Upper lobe of left lung (tissue), 6 donors: Measurements from ENCODE around the gene VPS37D. TPM values are rescaled to one million over a fixed set of nuclear protein-coding genes. Genes with fewer than 3 reads are reported as not detected.

Experiments
- ATAC-seq, 2 donors: fragments of 200-7000 bp; cut with Tn5 transposase; one replicate each; pipeline ENCODE4 v1.9.1; 2022; ENCODE audit warnings: mild to moderate bottlenecking in 2 of 2, moderate library complexity in 2 of 2; ENCODE audit not compliant: low FRiP score in 2 of 2
- DNase-seq, 2 donors: peaks; one replicate each; pipeline ENCODE4 v3.0.0-alpha.2; 2019 to 2020
- H3K27ac ChIP-seq, 4 donors: fragments of 200-600 bp; sonication (generic); one replicate each; pipeline ENCODE4 v1.5.1; 2016 to 2019
- H3K27me3 ChIP-seq, 4 donors: fragments of 200-600 bp; sonication (generic); one replicate each; pipeline ENCODE4 v1.5.1; 2017 to 2019
- H3K36me3 ChIP-seq, 4 donors: fragments of 200-600 bp; sonication (generic); one replicate each; pipeline ENCODE4 v1.5.1; 2016 to 2019
- H3K4me1 ChIP-seq, 4 donors: fragments of 200-600 bp; sonication (generic); one replicate each; pipeline ENCODE4 v1.5.1; 2018 to 2019
- H3K4me3 ChIP-seq, 4 donors: fragments of 200-600 bp; sonication (generic); one replicate each; pipeline ENCODE4 v1.5.1; 2017 to 2019; ENCODE audit warnings: mild to moderate bottlenecking in 2 of 4, moderate library complexity in 1 of 4
- H3K9me3 ChIP-seq, 4 donors: fragments of 200-600 bp; sonication (generic); one replicate each; pipeline ENCODE4 v1.5.1; 2018 to 2019
- CTCF ChIP-seq, 6 experiments: fragments of 450-650 bp in 4 of 6; fragments of 200-600 bp in 2 of 6; sonication (generic) in 2 of 6; IDR thresholded peaks; one replicate each; pipeline ENCODE4 v1.5.1; 2016 to 2019; ENCODE audit warnings: antibody characterized with exemption in 6 of 6
- EP300 ChIP-seq, 4 donors: sonication (generic); formaldehyde crosslinking; IDR thresholded peaks; one replicate each; pipeline ENCODE4 v1.5.1; 2017; ENCODE audit warnings: antibody characterized with exemption in 4 of 4, control low read depth in 2 of 4
- POLR2A ChIP-seq, 4 donors: fragments of 450-650 bp; IDR thresholded peaks; one replicate each; pipeline ENCODE4 v1.5.1; 2016 to 2017; ENCODE audit warnings: antibody characterized with exemption in 4 of 4, mild to moderate bottlenecking in 2 of 4
- POLR2AphosphoS5 ChIP-seq, 2 donors: sonication (generic); formaldehyde crosslinking; IDR thresholded peaks; one replicate each; pipeline ENCODE4 v1.5.1; 2017; ENCODE audit warnings: antibody characterized with exemption in 2 of 2
- WGBS, 2 donors: methylation state at CpG; one replicate each; pipeline ENCODE4 v1.1.5; 2017 to 2018; 5-methylcytosine and 5-hydroxymethylcytosine counted together
- total RNA-seq, 6 donors: library from RNA; depleted of rRNA in 4 of 6; stranded (reverse); fragments of >200 nt in 4 of 6; gene quantifications; one replicate each; pipeline versions ENCODE4 v1.1.0 to v1.2.1, GENCODE V29; 2016 to 2021
- donor health status: DM: no; HTN: no; CAD: no; lungs with moderate emphysema.
- donor health status: DM: no; HTN: yes; CAD: no; lungs with severe emphysema.

Gene VPS37D
- total RNA-seq, 6 donors from 2014 or later = 1.0 to 4.3 (median 1.5) TPM

- H3K4me1 ChIP-seq = peaks cover 15 to 24% (median 21%) of the 10 kb centered on the region in 4 donors
- H3K4me3 ChIP-seq = peak overlapping the region in 3 of 4 donors; percentile 49 to 65 (median 63)
- H3K36me3 ChIP-seq = no peaks in the 10 kb centered on the region
- H3K9me3 ChIP-seq = no peaks in the 10 kb centered on the region
- H3K27ac ChIP-seq = peak overlapping the region in 1 of 4 donors; percentile 39
- no peak for TF ChIP-seq CTCF (IDR thresholded peaks at IDR 0.05)
- TF ChIP-seq EP300 (IDR thresholded peaks at IDR 0.05) = no peak
- no peak for TF ChIP-seq POLR2AphosphoS5 (IDR thresholded peaks at IDR 0.05)
- no peak for TF ChIP-seq POLR2A (IDR thresholded peaks at IDR 0.05)
- WGBS, 2 donors = 4 to 7% methylated on average over 25 to 40 of the region's 58 CpGs
- ATAC-seq (peak in 1 of 2 donors; percentile 56), DNase-seq (peak; percentile 67 to 82)
- peaks cover 0 to 28% (median 16%) of the 10 kb centered on the region in 4 donors for H3K27me3 ChIP-seq
These were observed 44.5 kb upstream of the VPS37D start for GRCh38 chr7:73622909-73623797.

GRCh38 chr7:73623798-73624668 is 43.6 kb upstream of the VPS37D start, which contains the start of gene MLXIPL:
Gene MLXIPL, minus strand, starts transcription at chr7:73624522. Its CDS starts 30 bp downstream, at chr7:73624492.
- peak; percentile 90 to 95 for DNase-seq
- TF ChIP-seq EP300 (IDR thresholded peaks at IDR 0.05) = no peak
- peak in 1 of 6 experiments; percentile 6 for TF ChIP-seq CTCF (IDR thresholded peaks at IDR 0.05)
- TF ChIP-seq POLR2A (IDR thresholded peaks at IDR 0.05) = peak in 2 of 4 donors; percentile 49 to 74
- TF ChIP-seq POLR2AphosphoS5 (IDR thresholded peaks at IDR 0.05) = peak in 1 of 2 donors; percentile 56
- Histone ChIP-seq H3K27ac (peak within 1 kb of the TSS in 3 of 4 donors; percentile 21 to 39 (median 35)), H3K4me1 (peaks cover 15 to 24% (median 21%) of the 10 kb centered on the region in 4 donors), H3K9me3 (no peaks in the 10 kb centered on the region), H3K27me3 (peaks cover 0 to 28% (median 16%) of the 10 kb centered on the region in 4 donors), H3K36me3 (no peaks in the 10 kb centered on the region), H3K4me3 (peak within 1 kb of the TSS; percentile 8 to 65 (median 56))
- 4 to 9% methylated on average over 26 to 28 of the region's 80 CpGs for WGBS, 2 donors
- ATAC-seq = peak; percentile 89 to 93

GRCh38 chr7:73624669-73625001 is 43.0 kb upstream of the VPS37D start:
- Histone ChIP-seq H3K36me3 (no peaks in the 10 kb centered on the region), H3K27me3 (peaks cover 0 to 28% (median 16%) of the 10 kb centered on the region in 4 donors), H3K4me1 (peaks cover 15 to 24% (median 21%) of the 10 kb centered on the region in 4 donors), H3K27ac (no peak overlapping the region), H3K9me3 (no peaks in the 10 kb centered on the region), H3K4me3 (peak overlapping the region in 3 of 4 donors; percentile 49 to 65 (median 63))
- DNase-seq (no peak), ATAC-seq (no peak)
- WGBS, 2 donors = 51 to 59% methylated on average over 7 to 8 of the region's 9 CpGs
- no peak for TF ChIP-seq POLR2A (IDR thresholded peaks at IDR 0.05)
- no peak for TF ChIP-seq EP300 (IDR thresholded peaks at IDR 0.05)
- TF ChIP-seq POLR2AphosphoS5 (IDR thresholded peaks at IDR 0.05) = no peak
- TF ChIP-seq CTCF (IDR thresholded peaks at IDR 0.05) = no peak

GRCh38 chr7:73625276-73625675 is 42.4 kb upstream of the VPS37D start:
- WGBS, 2 donors = 87 to 93% methylated on average over 11 of the region's 11 CpGs
- DNase-seq (no peak), ATAC-seq (no peak)
- Histone ChIP-seq H3K27ac (no peak overlapping the region), H3K9me3 (no peaks in the 10 kb centered on the region), H3K4me3 (no peak overlapping the region), H3K36me3 (no peaks in the 10 kb centered on the region), H3K27me3 (peaks cover 0 to 28% (median 16%) of the 10 kb centered on the region in 4 donors), H3K4me1 (peaks cover 15 to 24% (median 21%) of the 10 kb centered on the region in 4 donors)
- TF ChIP-seq EP300 (IDR thresholded peaks at IDR 0.05) (no peak), POLR2AphosphoS5 (IDR thresholded peaks at IDR 0.05) (no peak), CTCF (IDR thresholded peaks at IDR 0.05) (no peak), POLR2A (IDR thresholded peaks at IDR 0.05) (no peak)
